HepG2 (cell line): ENCODE data around the gene LINC00237. TPM values are rescaled to one million over a fixed set of nuclear protein-coding genes. Genes with fewer than 3 reads are reported as not detected.

Experiments
- RORA ChIP-seq: sonication (generic); formaldehyde crosslinking; IDR thresholded peaks from 2 replicates; pipeline ENCODE4 v1.5.0; 2020; ENCODE audit warnings: mild to moderate bottlenecking, missing genetic modification reagents, moderate library complexity
- ZBTB14 ChIP-seq: sonication (generic); formaldehyde crosslinking; IDR thresholded peaks from 2 replicates; pipeline ENCODE4 v1.4.0; 2020; ENCODE audit warnings: missing genetic modification reagents
- ZNF839 ChIP-seq: sonication (generic); formaldehyde crosslinking; IDR thresholded peaks from 2 replicates; pipeline ENCODE4 v1.4.0; 2020; ENCODE audit warnings: missing genetic modification reagents, mild to moderate bottlenecking, borderline replicate concordance
- polyA plus RNA-seq, 8 experiments: library from polyadenylated mRNA; depleted of rRNA in 3 of 8; stranded (reverse) in 7 of 8; unstranded in 1 of 8; fragments of >200 nt; fragmentation: Illumina TruSeq in 4 of 8; extraction: Trizol in 4 of 8; gene quantifications; 2 replicates each; pipeline versions ENCODE4 v1.2.1 to v1.2.3, GENCODE V29; 2011 to 2016; ENCODE audit warnings: low read depth in 4 of 8, missing spikeins in 1 of 8, mixed read lengths in 1 of 8; ENCODE audit not compliant: insufficient read depth in 1 of 8
- total RNA-seq, 5 experiments: library from RNA; depleted of rRNA; stranded (reverse); fragments of >200 nt; fragmentation: Illumina TruSeq; extraction: Trizol; gene quantifications; 2 replicates each; pipeline ENCODE4 v1.2.3, GENCODE V29; 2016; ENCODE audit warnings: low read depth in 1 of 5
- TF ChIP-seq, protein P1 (sequence below): sonication (generic); formaldehyde crosslinking; IDR thresholded peaks from 2 replicates; pipeline ENCODE4 v1.5.0; 2020; ENCODE audit warnings: mild to moderate bottlenecking, missing genetic modification reagents, borderline replicate concordance
- TF ChIP-seq, protein P2 (sequence below): sonication (generic); formaldehyde crosslinking; IDR thresholded peaks from 2 replicates; pipeline ENCODE4 v1.4.0; 2020; ENCODE audit warnings: missing genetic modification reagents, borderline replicate concordance

The LINC00237 gene
- total and polyA plus RNA-seq, 2 of the 13 experiments (the other 11 are each of a cell fraction or from before 2014, with no cell fraction given) = not detected

- TF ChIP-seq, protein P1, sequence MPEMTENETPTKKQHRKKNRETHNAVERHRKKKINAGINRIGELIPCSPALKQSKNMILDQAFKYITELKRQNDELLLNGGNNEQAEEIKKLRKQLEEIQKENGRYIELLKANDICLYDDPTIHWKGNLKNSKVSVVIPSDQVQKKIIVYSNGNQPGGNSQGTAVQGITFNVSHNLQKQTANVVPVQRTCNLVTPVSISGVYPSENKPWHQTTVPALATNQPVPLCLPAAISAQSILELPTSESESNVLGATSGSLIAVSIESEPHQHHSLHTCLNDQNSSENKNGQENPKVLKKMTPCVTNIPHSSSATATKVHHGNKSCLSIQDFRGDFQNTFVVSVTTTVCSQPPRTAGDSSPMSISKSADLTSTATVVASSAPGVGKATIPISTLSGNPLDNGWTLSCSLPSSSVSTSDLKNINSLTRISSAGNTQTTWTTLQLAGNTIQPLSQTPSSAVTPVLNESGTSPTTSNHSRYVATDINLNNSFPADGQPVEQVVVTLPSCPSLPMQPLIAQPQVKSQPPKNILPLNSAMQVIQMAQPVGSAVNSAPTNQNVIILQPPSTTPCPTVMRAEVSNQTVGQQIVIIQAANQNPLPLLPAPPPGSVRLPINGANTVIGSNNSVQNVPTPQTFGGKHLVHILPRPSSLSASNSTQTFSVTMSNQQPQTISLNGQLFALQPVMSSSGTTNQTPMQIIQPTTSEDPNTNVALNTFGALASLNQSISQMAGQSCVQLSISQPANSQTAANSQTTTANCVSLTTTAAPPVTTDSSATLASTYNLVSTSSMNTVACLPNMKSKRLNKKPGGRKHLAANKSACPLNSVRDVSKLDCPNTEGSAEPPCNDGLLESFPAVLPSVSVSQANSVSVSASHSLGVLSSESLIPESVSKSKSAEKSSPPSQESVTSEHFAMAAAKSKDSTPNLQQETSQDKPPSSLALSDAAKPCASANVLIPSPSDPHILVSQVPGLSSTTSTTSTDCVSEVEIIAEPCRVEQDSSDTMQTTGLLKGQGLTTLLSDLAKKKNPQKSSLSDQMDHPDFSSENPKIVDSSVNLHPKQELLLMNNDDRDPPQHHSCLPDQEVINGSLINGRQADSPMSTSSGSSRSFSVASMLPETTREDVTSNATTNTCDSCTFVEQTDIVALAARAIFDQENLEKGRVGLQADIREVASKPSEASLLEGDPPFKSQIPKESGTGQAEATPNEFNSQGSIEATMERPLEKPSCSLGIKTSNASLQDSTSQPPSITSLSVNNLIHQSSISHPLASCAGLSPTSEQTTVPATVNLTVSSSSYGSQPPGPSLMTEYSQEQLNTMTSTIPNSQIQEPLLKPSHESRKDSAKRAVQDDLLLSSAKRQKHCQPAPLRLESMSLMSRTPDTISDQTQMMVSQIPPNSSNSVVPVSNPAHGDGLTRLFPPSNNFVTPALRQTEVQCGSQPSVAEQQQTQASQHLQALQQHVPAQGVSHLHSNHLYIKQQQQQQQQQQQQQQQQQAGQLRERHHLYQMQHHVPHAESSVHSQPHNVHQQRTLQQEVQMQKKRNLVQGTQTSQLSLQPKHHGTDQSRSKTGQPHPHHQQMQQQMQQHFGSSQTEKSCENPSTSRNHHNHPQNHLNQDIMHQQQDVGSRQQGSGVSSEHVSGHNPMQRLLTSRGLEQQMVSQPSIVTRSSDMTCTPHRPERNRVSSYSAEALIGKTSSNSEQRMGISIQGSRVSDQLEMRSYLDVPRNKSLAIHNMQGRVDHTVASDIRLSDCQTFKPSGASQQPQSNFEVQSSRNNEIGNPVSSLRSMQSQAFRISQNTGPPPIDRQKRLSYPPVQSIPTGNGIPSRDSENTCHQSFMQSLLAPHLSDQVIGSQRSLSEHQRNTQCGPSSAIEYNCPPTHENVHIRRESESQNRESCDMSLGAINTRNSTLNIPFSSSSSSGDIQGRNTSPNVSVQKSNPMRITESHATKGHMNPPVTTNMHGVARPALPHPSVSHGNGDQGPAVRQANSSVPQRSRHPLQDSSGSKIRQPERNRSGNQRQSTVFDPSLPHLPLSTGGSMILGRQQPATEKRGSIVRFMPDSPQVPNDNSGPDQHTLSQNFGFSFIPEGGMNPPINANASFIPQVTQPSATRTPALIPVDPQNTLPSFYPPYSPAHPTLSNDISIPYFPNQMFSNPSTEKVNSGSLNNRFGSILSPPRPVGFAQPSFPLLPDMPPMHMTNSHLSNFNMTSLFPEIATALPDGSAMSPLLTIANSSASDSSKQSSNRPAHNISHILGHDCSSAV = no peak
- no peak for TF ChIP-seq ZNF839 (CRISPR knock-in tag)
- TF ChIP-seq, protein P2, sequence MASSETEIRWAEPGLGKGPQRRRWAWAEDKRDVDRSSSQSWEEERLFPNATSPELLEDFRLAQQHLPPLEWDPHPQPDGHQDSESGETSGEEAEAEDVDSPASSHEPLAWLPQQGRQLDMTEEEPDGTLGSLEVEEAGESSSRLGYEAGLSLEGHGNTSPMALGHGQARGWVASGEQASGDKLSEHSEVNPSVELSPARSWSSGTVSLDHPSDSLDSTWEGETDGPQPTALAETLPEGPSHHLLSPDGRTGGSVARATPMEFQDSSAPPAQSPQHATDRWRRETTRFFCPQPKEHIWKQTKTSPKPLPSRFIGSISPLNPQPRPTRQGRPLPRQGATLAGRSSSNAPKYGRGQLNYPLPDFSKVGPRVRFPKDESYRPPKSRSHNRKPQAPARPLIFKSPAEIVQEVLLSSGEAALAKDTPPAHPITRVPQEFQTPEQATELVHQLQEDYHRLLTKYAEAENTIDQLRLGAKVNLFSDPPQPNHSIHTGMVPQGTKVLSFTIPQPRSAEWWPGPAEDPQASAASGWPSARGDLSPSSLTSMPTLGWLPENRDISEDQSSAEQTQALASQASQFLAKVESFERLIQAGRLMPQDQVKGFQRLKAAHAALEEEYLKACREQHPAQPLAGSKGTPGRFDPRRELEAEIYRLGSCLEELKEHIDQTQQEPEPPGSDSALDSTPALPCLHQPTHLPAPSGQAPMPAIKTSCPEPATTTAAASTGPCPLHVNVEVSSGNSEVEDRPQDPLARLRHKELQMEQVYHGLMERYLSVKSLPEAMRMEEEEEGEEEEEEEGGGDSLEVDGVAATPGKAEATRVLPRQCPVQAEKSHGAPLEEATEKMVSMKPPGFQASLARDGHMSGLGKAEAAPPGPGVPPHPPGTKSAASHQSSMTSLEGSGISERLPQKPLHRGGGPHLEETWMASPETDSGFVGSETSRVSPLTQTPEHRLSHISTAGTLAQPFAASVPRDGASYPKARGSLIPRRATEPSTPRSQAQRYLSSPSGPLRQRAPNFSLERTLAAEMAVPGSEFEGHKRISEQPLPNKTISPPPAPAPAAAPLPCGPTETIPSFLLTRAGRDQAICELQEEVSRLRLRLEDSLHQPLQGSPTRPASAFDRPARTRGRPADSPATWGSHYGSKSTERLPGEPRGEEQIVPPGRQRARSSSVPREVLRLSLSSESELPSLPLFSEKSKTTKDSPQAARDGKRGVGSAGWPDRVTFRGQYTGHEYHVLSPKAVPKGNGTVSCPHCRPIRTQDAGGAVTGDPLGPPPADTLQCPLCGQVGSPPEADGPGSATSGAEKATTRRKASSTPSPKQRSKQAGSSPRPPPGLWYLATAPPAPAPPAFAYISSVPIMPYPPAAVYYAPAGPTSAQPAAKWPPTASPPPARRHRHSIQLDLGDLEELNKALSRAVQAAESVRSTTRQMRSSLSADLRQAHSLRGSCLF (CRISPR knock-in tag) = no peak
- TF ChIP-seq ZBTB14 (CRISPR knock-in tag) = no peak
- TF ChIP-seq RORA = no peak
Observed at GRCh38 chr20:21145424-21145823, 39.3 kb upstream of the LINC00237 start (continued).
